ENCODE data around the gene MGRN1.

DNA sequence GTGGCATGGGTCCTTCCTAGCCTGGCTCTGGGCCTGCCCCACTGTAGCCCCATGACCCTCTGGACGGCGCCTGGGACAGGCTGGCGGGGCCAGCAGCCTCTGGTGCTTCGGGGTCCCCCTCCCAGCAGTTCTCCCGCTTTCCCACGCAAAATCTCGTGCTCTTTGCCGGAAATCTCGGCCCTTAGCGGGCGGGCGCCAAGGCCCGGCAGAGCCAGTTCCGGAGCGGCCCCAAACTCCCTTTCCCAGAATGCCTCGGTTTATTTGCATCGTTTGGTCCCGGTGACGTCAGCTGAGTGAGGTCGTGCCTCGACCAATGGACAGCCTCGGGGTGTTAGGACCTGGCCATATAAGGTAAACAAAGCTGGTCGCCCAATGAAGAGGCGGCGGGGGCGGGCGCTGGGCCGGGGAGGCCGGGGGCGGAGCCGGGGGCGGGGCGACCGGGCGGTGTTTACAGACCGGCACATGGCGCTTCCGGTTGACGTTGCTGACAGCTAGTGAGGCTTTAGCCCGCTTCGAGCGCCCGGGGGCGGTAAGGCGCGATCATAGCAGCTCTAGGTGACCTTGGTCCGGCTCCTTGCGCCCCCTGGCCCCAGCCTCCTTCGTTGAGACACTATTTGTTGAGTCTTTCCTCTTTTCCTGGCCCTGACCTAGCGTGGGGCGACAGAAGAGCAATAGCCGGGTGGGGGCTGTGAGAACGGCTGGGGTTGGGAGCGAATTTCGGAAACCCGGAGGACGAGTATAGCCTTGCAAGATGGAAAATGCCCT, 8.4 kb upstream of the MGRN1 start:
- TF ChIP-seq GATA3 (IDR thresholded peaks at IDR 0.05; ENCODE audit: low read depth, low read length) (no peak), GATA2 (IDR thresholded peaks at IDR 0.05; ENCODE audit: low read depth, low read length) (no peak)
